MCF 10A (cell line): ENCODE measurements around the gene SLC45A3. TPM values are rescaled to one million over a fixed set of nuclear protein-coding genes. Genes with fewer than 3 reads are reported as not detected.

Source experiments
- BruUV-seq: library from RNA; stranded (reverse); fragments of 400-500 nt; replicated peaks from 2 replicates; lab custom pipeline; 2021; lab: Mats Ljungman, UMichigan
- CTCF ChIA-PET: fragments of 300-600 bp; sonication (Branson Sonifier 250); formaldehyde crosslinking; extraction: SDS; loops from one replicate; lab custom pipeline; 2021; ENCODE audit warnings: antibody characterized with exemption, inconsistent platforms; lab: Yijun Ruan, JAX
- POLR2A ChIA-PET: fragments of 300-600, 350-650 bp; sonication (Branson Sonifier 250); formaldehyde crosslinking; extraction: SDS; loops from one replicate; lab custom pipeline; 2020; ENCODE audit warnings: antibody characterized with exemption, inconsistent platforms; lab: Yijun Ruan, JAX
- DNase-seq: peaks from one replicate; pipeline ENCODE4 v3.0.0-alpha.2; 2018; ENCODE audit not compliant: unreplicated experiment
- H3K27ac Mint-ChIP-seq: one replicate; pipeline ENCODE4 v1.8.0; 2022; ENCODE audit warnings: mild to moderate bottlenecking, low read depth, mixed read lengths; ENCODE audit not compliant: unreplicated experiment
- H3K27me3 Mint-ChIP-seq: one replicate; pipeline ENCODE4 v1.8.0; 2022; ENCODE audit warnings: mixed read lengths; ENCODE audit not compliant: insufficient read depth, unreplicated experiment
- H3K36me3 Mint-ChIP-seq: one replicate; pipeline ENCODE4 v1.8.0; 2022; ENCODE audit warnings: mild to moderate bottlenecking, moderate library complexity, mixed read lengths; ENCODE audit not compliant: insufficient read depth, unreplicated experiment
- H3K4me1 Mint-ChIP-seq: one replicate; pipeline ENCODE4 v1.8.0; 2022; ENCODE audit warnings: mixed read lengths; ENCODE audit not compliant: insufficient read depth, unreplicated experiment
- H3K4me3 Mint-ChIP-seq: one replicate; pipeline ENCODE4 v1.8.0; 2022; ENCODE audit warnings: mild to moderate bottlenecking, moderate library complexity, mixed read lengths; ENCODE audit not compliant: unreplicated experiment
- H3K9me3 Mint-ChIP-seq: one replicate; pipeline ENCODE4 v1.8.0; 2022; ENCODE audit warnings: mixed read lengths; ENCODE audit not compliant: unreplicated experiment
- intact Hi-C: fragments of 100-400 bp; cut with micrococcal nuclease; formaldehyde crosslinking; loops from 2 replicates; pipeline ENCODE4 v1.14.1; 2022
- total RNA-seq: library from RNA; stranded (reverse); gene quantifications from 2 replicates; pipeline ENCODE4 v1.2.3, GENCODE V29; 2022
- TF ChIP-seq, protein P1 (sequence below): fragments of 200-600 bp; IDR thresholded peaks from one replicate; pipeline ENCODE4 v1.8.0; 2022; ENCODE audit warnings: antibody characterized with exemption, mild to moderate bottlenecking; ENCODE audit not compliant: unreplicated experiment

SLC45A3 gene
- total RNA-seq, 1 experiment from 2014 or later: 3.1 TPM

DNA sequence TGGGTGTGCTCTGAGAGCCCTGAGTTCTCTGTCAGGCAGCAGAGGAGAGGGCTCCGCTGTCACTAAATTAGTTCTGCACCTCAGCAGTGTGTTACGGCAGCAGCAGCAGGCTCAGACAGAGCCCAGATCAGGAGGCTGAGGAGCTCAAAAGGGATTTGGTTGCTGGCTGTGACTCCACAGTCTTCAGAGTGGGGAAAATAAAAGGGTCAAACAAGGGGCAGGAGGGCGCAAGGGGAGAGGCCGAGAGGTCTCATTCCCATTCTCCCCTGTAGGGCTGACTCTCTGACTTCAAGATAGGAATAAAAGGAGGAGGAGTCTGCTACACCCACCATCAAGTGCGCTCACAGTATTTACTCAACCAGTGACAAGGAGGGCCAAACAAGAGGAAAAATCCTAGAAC lies 9.2 kb upstream of the SLC45A3 start:
- H3K27me3 Mint-ChIP-seq: peaks cover 27% of the 10 kb centered on the region
- POLR2A ChIA-PET: interaction anchor here (0.6 to 2.2 kb wide), 9 partner anchors 8 to 61 kb away, joined by 3 to 5 read pairs (median 4); partner anchors contain the start of gene NUCKS1

DNA sequence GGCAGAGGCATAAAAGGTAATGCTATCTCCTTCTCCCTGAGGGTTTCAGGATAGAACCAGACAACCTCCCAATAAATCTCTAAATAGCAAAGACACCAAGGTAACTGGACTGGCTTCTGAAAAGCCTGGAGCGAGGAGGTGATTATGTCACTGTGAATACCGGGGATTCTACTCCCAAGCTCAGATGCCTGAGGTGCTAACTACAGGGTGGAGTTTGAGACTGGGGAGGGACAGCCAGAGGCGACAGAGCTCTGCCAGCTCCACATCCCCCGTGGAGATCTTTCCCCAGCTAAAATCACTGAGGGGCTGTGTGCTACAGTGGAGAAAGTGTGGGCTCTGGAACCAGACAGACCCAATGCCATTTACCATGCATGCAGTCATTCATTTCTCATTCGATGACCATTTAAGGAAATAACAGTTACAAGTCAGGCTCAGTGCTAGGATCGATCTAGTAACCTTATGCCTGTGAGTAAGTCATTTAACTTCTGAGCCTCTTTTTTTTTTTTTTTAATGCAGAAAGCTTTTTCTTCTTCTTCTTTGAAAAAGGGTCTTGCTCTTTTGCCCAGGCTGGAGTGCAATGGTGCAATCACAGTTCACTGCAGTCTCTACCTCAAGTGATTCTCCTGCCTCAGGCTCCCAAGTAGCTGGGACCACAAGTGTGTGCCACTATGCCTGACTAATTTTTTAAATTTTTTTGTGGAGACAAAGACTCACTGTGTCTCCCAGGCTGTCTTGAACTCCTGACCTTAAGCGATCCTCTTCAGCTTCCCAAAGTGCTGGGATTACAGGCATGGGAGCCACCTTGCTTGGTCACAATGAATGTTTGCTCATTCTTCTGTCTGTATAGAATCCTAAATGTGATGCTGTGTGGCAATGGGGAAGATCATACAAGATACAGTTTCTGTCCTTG lies 8.1 kb upstream of the SLC45A3 start:
- H3K9me3 Mint-ChIP-seq: no peaks in the 10 kb centered on the region
- no TSS peak for BruUV-seq
- peaks cover 27% of the 10 kb centered on the region for H3K27me3 Mint-ChIP-seq
- CTCF ChIA-PET: interaction anchor here (0.6 to 14.3 kb wide), 11 partner anchors 15 to 201 kb away, joined by 3 to 129 read pairs (median 4); no protein-coding TSS in a partner anchor
- DNase-seq: no peak
- H3K4me1 Mint-ChIP-seq: peaks cover 8% of the 10 kb centered on the region
- no peak overlapping the region for H3K4me3 Mint-ChIP-seq
- no peak overlapping the region for H3K27ac Mint-ChIP-seq
- POLR2A ChIA-PET: interaction anchor here (0.6 to 2.2 kb wide), 11 partner anchors 8 to 156 kb away, joined by 3 to 5 read pairs (median 3); partner anchors contain the start of gene SLC45A3
- intact Hi-C loops: no loop called here
- peaks cover 4% of the 10 kb centered on the region for H3K36me3 Mint-ChIP-seq
- TF ChIP-seq, protein P1, sequence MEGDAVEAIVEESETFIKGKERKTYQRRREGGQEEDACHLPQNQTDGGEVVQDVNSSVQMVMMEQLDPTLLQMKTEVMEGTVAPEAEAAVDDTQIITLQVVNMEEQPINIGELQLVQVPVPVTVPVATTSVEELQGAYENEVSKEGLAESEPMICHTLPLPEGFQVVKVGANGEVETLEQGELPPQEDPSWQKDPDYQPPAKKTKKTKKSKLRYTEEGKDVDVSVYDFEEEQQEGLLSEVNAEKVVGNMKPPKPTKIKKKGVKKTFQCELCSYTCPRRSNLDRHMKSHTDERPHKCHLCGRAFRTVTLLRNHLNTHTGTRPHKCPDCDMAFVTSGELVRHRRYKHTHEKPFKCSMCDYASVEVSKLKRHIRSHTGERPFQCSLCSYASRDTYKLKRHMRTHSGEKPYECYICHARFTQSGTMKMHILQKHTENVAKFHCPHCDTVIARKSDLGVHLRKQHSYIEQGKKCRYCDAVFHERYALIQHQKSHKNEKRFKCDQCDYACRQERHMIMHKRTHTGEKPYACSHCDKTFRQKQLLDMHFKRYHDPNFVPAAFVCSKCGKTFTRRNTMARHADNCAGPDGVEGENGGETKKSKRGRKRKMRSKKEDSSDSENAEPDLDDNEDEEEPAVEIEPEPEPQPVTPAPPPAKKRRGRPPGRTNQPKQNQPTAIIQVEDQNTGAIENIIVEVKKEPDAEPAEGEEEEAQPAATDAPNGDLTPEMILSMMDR: no peak

More for the DNA sequence above, 9.2 kb upstream of the SLC45A3 start:
- no peak overlapping the region for H3K27ac Mint-ChIP-seq
- intact Hi-C loops: no loop called here
- H3K4me3 Mint-ChIP-seq: no peak overlapping the region
- TF ChIP-seq, protein P1: no peak
- DNase-seq: no peak
- H3K9me3 Mint-ChIP-seq: no peaks in the 10 kb centered on the region
- CTCF ChIA-PET: interaction anchor here (0.6 to 14.3 kb wide), 7 partner anchors 8 to 508 kb away, joined by 3 to 129 read pairs (median 6); no protein-coding TSS in a partner anchor
- no TSS peak for BruUV-seq
- peaks cover 4% of the 10 kb centered on the region for H3K36me3 Mint-ChIP-seq
- peaks cover 8% of the 10 kb centered on the region for H3K4me1 Mint-ChIP-seq

DNA sequence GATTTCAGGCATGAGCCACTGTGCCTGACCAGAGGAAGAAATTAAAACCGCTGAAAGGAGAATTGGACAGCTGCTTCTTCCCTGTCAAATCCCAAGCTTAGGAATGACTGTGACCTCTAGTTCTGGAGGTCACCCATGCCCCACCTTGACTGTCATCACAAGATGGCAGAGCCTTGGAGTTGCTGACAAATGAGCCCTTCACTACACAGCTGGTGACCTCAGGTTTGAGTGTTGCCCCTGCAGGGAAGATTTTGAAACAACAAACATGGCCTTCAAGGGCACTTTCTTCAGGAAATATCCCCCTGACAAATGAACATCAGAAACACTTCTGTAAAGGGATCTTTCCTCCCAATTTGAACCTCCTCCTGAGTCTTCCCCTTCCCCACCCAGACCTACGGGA lies 6.9 kb upstream of the SLC45A3 start:
- Mint-ChIP-seq H3K27ac (no peak overlapping the region), H3K9me3 (no peaks in the 10 kb centered on the region), H3K36me3 (peaks cover 4% of the 10 kb centered on the region), H3K4me3 (no peak overlapping the region), H3K4me1 (peaks cover 8% of the 10 kb centered on the region), H3K27me3 (peaks cover 27% of the 10 kb centered on the region)
- no TSS peak for BruUV-seq
- ChIA-PET POLR2A (interaction anchor here (0.6 to 1.5 kb wide), 3 partner anchors 9 to 28 kb away, joined by 3 to 4 read pairs (median 3); no protein-coding TSS in a partner anchor), CTCF (interaction anchor here (0.6 to 14.3 kb wide), 6 partner anchors 25 to 1232 kb away, joined by 3 to 129 read pairs (median 4); no protein-coding TSS in a partner anchor)
- TF ChIP-seq, protein P1: no peak
- intact Hi-C loops: no loop called here
- no peak for DNase-seq

DNA sequence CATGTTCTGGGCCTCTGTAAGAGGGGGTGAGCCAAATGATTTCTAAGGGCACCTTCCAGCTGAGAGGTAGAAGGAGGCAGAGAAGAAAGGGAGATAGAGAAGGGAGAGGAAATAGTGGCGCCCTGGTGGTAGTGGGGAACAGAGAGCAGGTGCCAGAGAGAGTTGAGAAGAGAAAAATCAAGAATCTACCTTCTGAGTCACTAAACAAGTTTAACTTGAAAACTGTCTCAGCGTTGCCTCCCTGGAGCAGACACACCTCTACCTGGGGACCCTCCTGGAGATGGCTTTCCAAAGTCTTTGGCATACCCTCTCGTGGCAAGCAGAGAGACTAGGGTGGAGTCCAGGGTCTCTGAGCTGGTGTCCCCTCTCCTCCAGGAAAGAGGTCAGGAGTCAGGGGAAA lies 1.1 kb upstream of the SLC45A3 start:
- H3K27ac Mint-ChIP-seq: no peak overlapping the region
- no peaks in the 10 kb centered on the region for H3K9me3 Mint-ChIP-seq
- intact Hi-C loops: no loop called here
- no peaks in the 10 kb centered on the region for H3K36me3 Mint-ChIP-seq
- H3K4me1 Mint-ChIP-seq: peaks cover 14% of the 10 kb centered on the region
- no peak for DNase-seq
- ChIA-PET CTCF (interaction anchor here (0.6 to 10.1 kb wide), 9 partner anchors 9 to 427 kb away, joined by 3 to 130 read pairs (median 4); no protein-coding TSS in a partner anchor), POLR2A (interaction anchor here (0.7 to 3.6 kb wide), 7 partner anchors 9 to 410 kb away, joined by 3 to 25 read pairs (median 5); no protein-coding TSS in a partner anchor)
- BruUV-seq: no TSS peak
- TF ChIP-seq, protein P1: no peak
- no peaks in the 10 kb centered on the region for H3K27me3 Mint-ChIP-seq
- peak overlapping the region; percentile 76 for H3K4me3 Mint-ChIP-seq
